B cell (primary cell): ENCODE data around the gene ESR1.

Source experiments
- EZH2 ChIP-seq: IDR thresholded peaks from 2 replicates; pipeline ENCODE4 v1.6.1; 2012; ENCODE audit warnings: borderline replicate concordance, low read depth, mild to moderate bottlenecking, moderate library complexity, low read length; ENCODE audit not compliant: insufficient read depth, poor library complexity, severe bottlenecking
- TF ChIP-seq, protein P1 (sequence below): fragments of 200-600 bp; IDR thresholded peaks from one replicate; pipeline ENCODE4 v1.8.0; 2022; ENCODE audit warnings: antibody characterized with exemption, mild to moderate bottlenecking

DNA sequence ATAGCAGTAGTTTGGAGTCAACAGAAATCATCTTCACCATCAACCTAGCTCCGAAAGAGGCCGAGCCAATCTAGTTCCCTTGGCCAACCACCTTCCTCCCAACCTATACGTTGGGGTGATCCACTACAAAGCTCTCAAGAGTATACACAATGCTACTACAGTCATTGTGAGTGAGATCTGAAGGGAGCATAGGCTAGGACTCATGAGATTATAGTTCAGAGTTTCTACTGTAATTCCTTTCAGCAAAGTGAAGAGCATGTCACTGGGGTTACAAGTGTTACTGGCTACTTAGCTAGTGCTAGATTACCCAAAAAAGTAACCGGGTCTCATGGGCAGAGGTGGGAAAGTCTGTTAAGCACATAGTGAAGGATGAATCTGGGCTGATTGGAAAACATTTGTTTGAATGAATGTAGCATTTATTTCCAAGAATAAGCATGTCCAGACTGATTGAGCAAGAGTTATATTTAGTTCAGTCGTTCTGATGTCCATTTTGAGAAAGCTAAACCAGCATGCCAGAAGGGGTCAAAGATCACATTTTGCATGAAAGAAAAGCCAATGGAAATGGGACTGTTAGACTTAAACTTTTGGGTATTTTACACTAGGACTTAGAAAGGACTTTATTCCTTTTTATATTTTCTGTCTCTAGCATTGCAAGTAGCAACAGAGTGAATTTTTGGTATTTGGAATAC lies 10.5 kb upstream of the ESR1 start:
- TF ChIP-seq, protein P1, sequence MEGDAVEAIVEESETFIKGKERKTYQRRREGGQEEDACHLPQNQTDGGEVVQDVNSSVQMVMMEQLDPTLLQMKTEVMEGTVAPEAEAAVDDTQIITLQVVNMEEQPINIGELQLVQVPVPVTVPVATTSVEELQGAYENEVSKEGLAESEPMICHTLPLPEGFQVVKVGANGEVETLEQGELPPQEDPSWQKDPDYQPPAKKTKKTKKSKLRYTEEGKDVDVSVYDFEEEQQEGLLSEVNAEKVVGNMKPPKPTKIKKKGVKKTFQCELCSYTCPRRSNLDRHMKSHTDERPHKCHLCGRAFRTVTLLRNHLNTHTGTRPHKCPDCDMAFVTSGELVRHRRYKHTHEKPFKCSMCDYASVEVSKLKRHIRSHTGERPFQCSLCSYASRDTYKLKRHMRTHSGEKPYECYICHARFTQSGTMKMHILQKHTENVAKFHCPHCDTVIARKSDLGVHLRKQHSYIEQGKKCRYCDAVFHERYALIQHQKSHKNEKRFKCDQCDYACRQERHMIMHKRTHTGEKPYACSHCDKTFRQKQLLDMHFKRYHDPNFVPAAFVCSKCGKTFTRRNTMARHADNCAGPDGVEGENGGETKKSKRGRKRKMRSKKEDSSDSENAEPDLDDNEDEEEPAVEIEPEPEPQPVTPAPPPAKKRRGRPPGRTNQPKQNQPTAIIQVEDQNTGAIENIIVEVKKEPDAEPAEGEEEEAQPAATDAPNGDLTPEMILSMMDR, result no peak
- no peak for TF ChIP-seq EZH2
